ENCODE measurements around the gene LRR1. TPM values are rescaled to one million over a fixed set of nuclear protein-coding genes. Genes with fewer than 3 reads are reported as not detected.

The LRR1 gene
- total and polyA plus RNA-seq, 8 donors: 0.45 to 14.7 (median 7.7) TPM

DNA sequence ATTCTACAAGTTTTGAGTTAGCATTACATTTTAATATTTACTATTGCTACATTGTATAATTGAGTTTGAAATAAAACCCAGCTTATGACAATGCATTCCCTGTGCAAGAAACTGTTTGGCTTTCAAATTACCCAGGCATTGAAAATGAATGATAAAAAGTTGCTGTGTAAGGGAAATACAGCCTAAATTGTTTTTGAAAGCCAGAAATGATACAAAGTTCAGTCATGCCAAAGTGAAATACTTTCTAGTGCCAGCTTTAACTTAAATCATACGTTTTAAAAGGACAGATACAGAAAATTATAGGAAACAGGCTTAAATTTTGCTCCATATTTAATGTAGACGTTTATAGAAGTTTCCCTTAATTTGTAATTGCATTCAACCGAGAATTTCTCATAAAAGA, 24.6 kb downstream of the LRR1 start:
- Histone ChIP-seq H3K36me3 (peaks cover 0 to 24% (median 16%) of the 10 kb centered on the region in 4 donors), H3K4me3 (peak overlapping the region in 2 of 4 donors; percentile 87 to 95), H3K9me3 (no peaks in the 10 kb centered on the region), H3K4me1 (peaks cover 23 to 55% (median 43%) of the 10 kb centered on the region in 4 donors), H3K27ac (peak overlapping the region in 3 of 5 donors; percentile 19 to 51 (median 37)), H3K27me3 (no peaks in the 10 kb centered on the region)
- WGBS, 5 donors: 22 to 38% (median 29%) methylated on average over 3 of the region's 3 CpGs
- no peak for DNase-seq
- TF ChIP-seq, protein P1, sequence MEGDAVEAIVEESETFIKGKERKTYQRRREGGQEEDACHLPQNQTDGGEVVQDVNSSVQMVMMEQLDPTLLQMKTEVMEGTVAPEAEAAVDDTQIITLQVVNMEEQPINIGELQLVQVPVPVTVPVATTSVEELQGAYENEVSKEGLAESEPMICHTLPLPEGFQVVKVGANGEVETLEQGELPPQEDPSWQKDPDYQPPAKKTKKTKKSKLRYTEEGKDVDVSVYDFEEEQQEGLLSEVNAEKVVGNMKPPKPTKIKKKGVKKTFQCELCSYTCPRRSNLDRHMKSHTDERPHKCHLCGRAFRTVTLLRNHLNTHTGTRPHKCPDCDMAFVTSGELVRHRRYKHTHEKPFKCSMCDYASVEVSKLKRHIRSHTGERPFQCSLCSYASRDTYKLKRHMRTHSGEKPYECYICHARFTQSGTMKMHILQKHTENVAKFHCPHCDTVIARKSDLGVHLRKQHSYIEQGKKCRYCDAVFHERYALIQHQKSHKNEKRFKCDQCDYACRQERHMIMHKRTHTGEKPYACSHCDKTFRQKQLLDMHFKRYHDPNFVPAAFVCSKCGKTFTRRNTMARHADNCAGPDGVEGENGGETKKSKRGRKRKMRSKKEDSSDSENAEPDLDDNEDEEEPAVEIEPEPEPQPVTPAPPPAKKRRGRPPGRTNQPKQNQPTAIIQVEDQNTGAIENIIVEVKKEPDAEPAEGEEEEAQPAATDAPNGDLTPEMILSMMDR (IDR thresholded peaks at IDR 0.05): no peak
- TF ChIP-seq POLR2AphosphoS5 (IDR thresholded peaks at IDR 0.05): no peak
- no peak for TF ChIP-seq EP300 (IDR thresholded peaks at IDR 0.05)
- TF ChIP-seq POLR2A (IDR thresholded peaks at IDR 0.05): no peak
- intact Hi-C loops (cut with DNase I; ENCODE audit: low total_unique reads): no loop called here

DNA sequence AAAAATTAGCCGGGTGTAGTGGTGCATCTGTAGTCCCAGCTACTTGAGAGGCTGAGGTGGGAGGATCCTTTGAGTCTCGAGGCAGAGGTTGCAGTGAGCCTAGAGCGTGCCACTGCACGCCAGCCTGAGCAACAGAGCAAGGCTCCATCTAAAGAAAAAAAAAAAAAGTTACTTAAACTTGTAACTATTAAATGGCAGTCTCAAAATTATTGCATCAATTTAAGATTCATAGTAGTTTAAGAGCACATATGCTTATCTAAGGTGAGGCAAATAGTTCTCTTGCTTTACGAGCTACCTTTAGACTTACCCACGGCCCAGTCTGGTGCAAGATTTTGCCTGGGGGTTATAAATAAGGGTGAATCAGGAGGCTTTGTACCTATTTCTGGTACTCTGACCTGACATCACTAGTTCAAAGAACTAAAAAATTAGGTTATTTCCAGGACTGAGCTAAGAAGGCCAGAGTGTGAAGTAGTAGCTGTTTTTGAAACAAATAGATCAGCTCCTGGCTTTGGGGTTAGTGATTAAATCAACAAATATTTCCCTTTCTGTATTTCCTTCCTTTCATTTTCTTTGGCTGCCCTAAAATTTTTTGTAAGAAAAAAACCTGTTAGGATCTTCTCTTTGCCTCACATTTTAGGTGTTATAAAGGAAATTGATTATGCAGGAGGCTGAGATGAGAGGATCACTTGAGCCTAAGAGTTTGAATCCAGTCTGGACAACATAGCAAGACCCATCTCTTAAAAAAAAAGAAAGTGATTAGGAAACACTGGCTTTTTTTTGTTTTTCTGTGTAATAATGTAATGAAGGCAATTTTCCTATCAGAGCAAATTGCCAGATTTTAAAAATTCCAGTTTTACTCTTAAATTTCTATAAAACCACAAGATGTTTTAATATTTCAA, 25.4 kb downstream of the LRR1 start:
- Histone ChIP-seq H3K4me1 (peaks cover 18 to 52% (median 40%) of the 10 kb centered on the region in 4 donors), H3K9me3 (no peaks in the 10 kb centered on the region), H3K27ac (peak overlapping the region in 4 of 5 donors; percentile 19 to 51 (median 30)), H3K36me3 (peaks cover 0 to 18% (median 11%) of the 10 kb centered on the region in 4 donors), H3K4me3 (peak overlapping the region in 2 of 4 donors; percentile 87 to 95), H3K27me3 (no peaks in the 10 kb centered on the region)
- TF ChIP-seq, protein P1 (IDR thresholded peaks at IDR 0.05): no peak
- no peak for TF ChIP-seq POLR2A (IDR thresholded peaks at IDR 0.05)
- TF ChIP-seq POLR2AphosphoS5 (IDR thresholded peaks at IDR 0.05): no peak
- TF ChIP-seq EP300 (IDR thresholded peaks at IDR 0.05): no peak
- no peak for DNase-seq
- 31 to 54% (median 45%) methylated on average over 6 of the region's 6 CpGs for WGBS, 5 donors
- intact Hi-C loops (cut with DNase I; ENCODE audit: low total_unique reads): no loop called here

DNA sequence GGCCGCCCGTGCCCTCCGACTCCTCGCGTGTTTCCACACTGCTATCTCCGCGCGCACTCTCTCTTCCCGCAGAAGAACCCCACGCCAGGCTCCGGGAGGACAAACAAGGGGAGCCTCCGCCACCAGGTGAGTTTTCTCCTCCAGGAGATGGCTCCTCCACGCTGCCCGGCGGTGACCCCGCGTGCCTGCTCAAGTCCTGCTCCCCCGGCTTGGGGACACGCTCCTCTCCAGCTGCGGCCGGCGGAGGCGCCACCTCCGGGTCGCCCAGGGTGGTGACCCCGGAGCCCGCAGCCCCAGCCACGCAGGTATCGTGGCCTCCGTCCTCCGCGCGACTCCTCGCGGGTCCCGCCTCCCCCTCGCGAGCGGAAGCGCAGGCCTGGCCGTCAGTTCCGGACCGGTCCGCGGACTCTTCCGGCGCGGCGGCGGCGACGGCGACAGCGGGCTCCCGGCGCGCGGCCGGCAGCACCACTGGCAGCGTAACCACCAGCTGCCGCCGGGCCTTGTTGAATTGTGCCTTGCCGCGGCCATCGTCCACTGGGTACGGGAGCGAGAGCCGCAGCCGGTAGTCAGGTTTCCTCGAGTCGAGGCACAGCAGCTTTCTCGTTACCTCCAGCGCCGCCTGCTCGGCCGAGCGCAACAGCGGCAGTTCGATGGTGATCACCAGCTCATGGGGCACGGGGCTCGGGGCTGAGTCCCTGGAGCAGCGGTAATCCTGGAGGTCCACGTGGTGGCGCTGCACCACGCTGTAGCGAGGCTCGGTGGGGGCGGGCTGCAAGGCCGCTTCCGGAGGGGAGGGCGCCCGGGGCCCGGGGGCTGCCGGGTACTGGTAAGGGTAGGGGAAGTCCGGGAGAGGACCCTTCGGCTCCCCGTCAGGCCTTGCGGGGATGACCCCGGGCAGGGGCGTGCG, 35.2 kb downstream of the LRR1 start:
- Histone ChIP-seq H3K27me3 (no peaks in the 10 kb centered on the region), H3K27ac (peak overlapping the region; percentile 96 to 99 (median 98)), H3K4me3 (peak overlapping the region; percentile 70 to 94 (median 92)), H3K9me3 (no peaks in the 10 kb centered on the region), H3K4me1 (peaks cover 14 to 79% (median 50%) of the 10 kb centered on the region in 4 donors), H3K36me3 (peaks cover 0 to 26% (median 11%) of the 10 kb centered on the region in 4 donors)
- intact Hi-C loops (cut with DNase I; ENCODE audit: low total_unique reads): loop anchor here (10.0 kb wide), 1 partner anchor 131 kb away; the partner anchor contains the start of gene KLHDC2
- TF ChIP-seq POLR2A (IDR thresholded peaks at IDR 0.05) (peak in 1 of 4 donors; percentile 36), EP300 (IDR thresholded peaks at IDR 0.05) (no peak), POLR2AphosphoS5 (IDR thresholded peaks at IDR 0.05) (peak; percentile 50 to 88 (median 86))
- TF ChIP-seq, protein P1 (IDR thresholded peaks at IDR 0.05): peak in 5 of 7 experiments; percentile 52 to 91 (median 82)
- 0 to 1% (median 1%) methylated on average over 27 to 101 of the region's 101 CpGs for WGBS, 5 donors
- DNase-seq: peak; percentile 91 to 98
